ENCODE measurements around the gene HMGA1. TPM values are rescaled to one million over a fixed set of nuclear protein-coding genes. Genes with fewer than 3 reads are reported as not detected.

HMGA1 gene
- total and polyA plus RNA-seq, 12 donors: 14.2 to 54.9 (median 40.9) TPM

DNA sequence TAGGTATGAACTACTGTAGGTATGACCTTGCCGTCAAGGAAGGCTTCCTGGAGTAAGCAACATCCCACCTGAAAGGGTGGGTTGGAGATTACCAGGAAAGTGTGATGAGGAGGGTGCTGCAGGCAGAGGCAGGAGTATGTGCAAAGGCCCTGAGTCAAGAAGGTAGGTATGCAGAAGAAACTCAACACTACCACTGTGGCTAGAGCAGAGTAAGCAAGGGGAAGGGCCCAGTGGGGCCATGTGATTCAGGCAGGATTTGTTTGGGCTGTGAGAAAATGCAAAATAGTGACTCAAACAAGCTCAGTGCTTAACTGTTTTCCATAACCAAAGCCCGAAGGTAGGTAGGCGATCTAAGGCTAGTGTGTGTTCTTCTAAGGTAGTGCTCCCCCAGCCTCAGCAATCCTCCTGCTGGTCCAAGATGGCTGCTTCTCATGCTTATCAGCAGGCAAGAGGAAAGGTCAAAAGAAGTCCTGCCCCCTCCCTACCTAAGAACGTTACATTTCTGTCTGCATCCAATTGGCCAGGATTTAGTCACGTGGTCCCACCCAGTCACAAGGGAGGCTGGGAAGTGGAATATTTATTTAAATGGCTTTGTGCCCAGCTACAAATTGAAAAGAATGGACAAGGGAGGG lies 36.2 kb upstream of the HMGA1 start:
- intact Hi-C loops (cut with DNase I): loop anchor here in 1 of 10 donors (5.0 kb wide), 1 partner anchor 47 kb away; the partner anchor contains the start of gene SMIM29
- no peaks in the 10 kb centered on the region for H3K9me3 ChIP-seq
- H3K27me3 ChIP-seq: peaks cover 0 to 4% (median 0%) of the 10 kb centered on the region in 7 donors
- ATAC-seq: no peak
- H3K36me3 ChIP-seq: no peaks in the 10 kb centered on the region
- TF ChIP-seq, protein P1, sequence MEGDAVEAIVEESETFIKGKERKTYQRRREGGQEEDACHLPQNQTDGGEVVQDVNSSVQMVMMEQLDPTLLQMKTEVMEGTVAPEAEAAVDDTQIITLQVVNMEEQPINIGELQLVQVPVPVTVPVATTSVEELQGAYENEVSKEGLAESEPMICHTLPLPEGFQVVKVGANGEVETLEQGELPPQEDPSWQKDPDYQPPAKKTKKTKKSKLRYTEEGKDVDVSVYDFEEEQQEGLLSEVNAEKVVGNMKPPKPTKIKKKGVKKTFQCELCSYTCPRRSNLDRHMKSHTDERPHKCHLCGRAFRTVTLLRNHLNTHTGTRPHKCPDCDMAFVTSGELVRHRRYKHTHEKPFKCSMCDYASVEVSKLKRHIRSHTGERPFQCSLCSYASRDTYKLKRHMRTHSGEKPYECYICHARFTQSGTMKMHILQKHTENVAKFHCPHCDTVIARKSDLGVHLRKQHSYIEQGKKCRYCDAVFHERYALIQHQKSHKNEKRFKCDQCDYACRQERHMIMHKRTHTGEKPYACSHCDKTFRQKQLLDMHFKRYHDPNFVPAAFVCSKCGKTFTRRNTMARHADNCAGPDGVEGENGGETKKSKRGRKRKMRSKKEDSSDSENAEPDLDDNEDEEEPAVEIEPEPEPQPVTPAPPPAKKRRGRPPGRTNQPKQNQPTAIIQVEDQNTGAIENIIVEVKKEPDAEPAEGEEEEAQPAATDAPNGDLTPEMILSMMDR (IDR thresholded peaks at IDR 0.05): no peak
- H3K27ac ChIP-seq: no peak overlapping the region
- no peak overlapping the region for H3K4me3 ChIP-seq
- no peak for DNase-seq
- H3K4me1 ChIP-seq: peaks cover 0 to 10% (median 5%) of the 10 kb centered on the region in 9 donors
- 69 to 70% methylated on average over 5 of the region's 5 CpGs for WGBS, 2 donors

DNA sequence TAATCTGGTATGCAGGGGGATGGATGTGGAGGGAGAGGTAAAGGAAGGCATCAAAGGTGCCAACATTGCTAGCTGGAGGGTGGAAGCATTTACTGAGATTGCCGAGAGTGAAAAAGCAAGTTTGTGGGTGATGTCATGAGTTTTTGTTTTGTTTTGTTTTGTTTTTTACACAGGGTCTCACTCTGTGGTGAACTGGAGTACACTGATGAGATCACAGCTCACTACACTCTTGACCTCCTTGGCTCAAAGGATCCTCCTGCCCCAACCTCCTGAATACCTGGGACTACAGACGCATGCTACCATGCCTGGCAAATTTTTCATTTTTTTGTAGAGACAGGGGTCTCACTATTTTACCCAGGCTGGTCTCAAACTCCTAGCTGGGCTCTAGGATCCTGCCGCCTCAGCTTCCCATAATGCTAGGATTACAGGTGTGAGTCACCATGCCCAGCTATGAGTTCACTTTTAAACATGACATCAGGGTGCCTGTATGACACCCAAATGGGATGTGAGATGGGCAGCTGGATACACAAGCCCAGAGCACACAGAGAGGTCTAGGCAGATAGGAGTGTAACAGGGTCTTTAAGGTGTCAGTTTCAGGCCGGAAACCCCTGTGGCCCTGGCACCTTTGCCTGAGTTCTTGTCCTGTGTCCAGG lies 35.1 kb upstream of the HMGA1 start:
- Histone ChIP-seq H3K36me3 (no peaks in the 10 kb centered on the region), H3K9me3 (no peaks in the 10 kb centered on the region), H3K4me3 (no peak overlapping the region), H3K27me3 (peaks cover 0 to 3% (median 0%) of the 10 kb centered on the region in 7 donors), H3K27ac (no peak overlapping the region), H3K4me1 (peaks cover 0 to 3% (median 2%) of the 10 kb centered on the region in 9 donors)
- WGBS, 2 donors: 88 to 94% methylated on average over 4 of the region's 4 CpGs
- no peak for ATAC-seq
- intact Hi-C loops (cut with DNase I): loop anchor here in 1 of 10 donors (5.0 kb wide), 1 partner anchor 46 kb away; the partner anchor contains the start of gene SMIM29
- no peak for DNase-seq
- TF ChIP-seq, protein P1 (IDR thresholded peaks at IDR 0.05): no peak

DNA sequence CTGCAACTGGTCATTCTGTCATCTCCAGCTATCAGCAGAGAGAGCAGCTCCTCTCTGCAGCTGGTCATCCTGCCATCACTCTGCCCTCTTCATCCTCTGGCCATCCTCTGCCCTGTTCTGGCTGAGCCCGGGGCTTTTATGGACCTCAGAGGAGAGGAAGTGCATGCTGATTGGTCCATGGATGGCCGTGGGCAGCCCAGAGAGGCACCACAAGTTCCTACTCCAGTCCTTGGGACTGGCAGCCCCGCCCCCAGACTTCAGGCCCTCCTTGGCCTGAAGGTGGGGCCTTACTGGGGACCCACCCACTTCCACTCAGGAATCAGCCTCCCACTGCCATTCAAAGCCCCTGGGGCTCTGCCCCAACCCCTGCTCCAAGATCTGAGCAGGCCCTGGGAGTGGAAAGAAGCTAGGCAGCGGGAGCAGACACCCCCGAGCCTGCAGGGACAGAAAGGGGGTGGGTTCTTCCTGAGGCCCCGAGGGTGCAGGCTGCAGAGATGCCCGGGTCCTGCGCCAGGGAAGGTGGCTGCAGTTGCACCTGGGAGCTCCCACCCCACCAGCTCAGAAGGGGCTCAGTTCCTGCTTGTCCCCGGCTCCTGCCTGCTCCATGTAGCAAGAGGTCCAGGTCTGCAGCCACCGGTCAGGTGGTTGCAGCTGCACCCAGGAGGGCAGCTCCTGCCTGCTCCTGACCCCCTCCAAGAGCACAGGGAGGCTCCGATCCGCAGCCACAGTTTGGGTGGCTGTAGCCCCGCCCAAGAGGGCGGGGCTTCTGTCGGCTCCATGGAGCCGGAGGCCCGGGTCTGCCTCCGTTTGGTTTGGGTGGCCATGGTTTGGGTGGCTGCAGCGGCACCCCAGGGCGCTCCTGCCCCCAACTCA lies 34.1 kb upstream of the HMGA1 start:
- no peak for ATAC-seq

More for the DNA sequence above, 34.1 kb upstream of the HMGA1 start:
- WGBS, 2 donors: 85 to 89% methylated on average over 20 of the region's 20 CpGs
- intact Hi-C loops (cut with DNase I): loop anchor here in 1 of 10 donors (5.0 kb wide), 1 partner anchor 45 kb away; the partner anchor contains the start of gene SMIM29
- Histone ChIP-seq H3K9me3 (no peaks in the 10 kb centered on the region), H3K4me3 (no peak overlapping the region), H3K27me3 (peaks cover 0 to 3% (median 0%) of the 10 kb centered on the region in 7 donors), H3K4me1 (no peaks in the 10 kb centered on the region), H3K27ac (no peak overlapping the region), H3K36me3 (no peaks in the 10 kb centered on the region)
- DNase-seq: no peak
- TF ChIP-seq, protein P1 (IDR thresholded peaks at IDR 0.05): no peak

Data from heart right ventricle (tissue), 16 donors.